GM12878 (cell line): ENCODE measurements around the gene DNAAF5.

Source experiments
- EZH2 ChIP-seq: IDR thresholded peaks from 2 replicates; pipeline ENCODE4 v1.6.1; 2012; ENCODE audit warnings: low read depth, mild to moderate bottlenecking, control low read depth, inconsistent platforms, low read length, borderline replicate concordance; ENCODE audit not compliant: control insufficient read depth
- MTA3 ChIP-seq: IDR thresholded peaks from 2 replicates; pipeline ENCODE4 v1.6.1; 2012; ENCODE audit warnings: low read length, inconsistent platforms, borderline replicate concordance
- POLR2AphosphoS2 ChIP-seq: IDR thresholded peaks from 2 replicates; pipeline ENCODE4 v1.6.1; 2011; ENCODE audit warnings: low read depth, mild to moderate bottlenecking, low read length, improper control_type of control experiment, moderate library complexity
- POLR2AphosphoS5 ChIP-seq: IDR thresholded peaks from 2 replicates; pipeline ENCODE4 v1.6.1; 2011; ENCODE audit warnings: mild to moderate bottlenecking, low read length, inconsistent platforms
- SIX5 ChIP-seq: IDR thresholded peaks from 2 replicates; pipeline ENCODE4 v1.6.1; 2011; ENCODE audit warnings: mild to moderate bottlenecking, low read depth, low read length, moderate library complexity; ENCODE audit not compliant: severe bottlenecking
- TAF1 ChIP-seq: IDR thresholded peaks from 2 replicates; pipeline ENCODE4 v1.6.1; 2011; ENCODE audit warnings: mild to moderate bottlenecking, low read depth, low read length, borderline replicate concordance
- ZNF274 ChIP-seq: IDR thresholded peaks from one replicate; pipeline ENCODE4 v1.8.0; 2011; ENCODE audit not compliant: insufficient read length, insufficient read depth
- ZSCAN29 ChIP-seq: fragments of 450-650 bp; IDR thresholded peaks from 2 replicates; pipeline ENCODE4 v1.6.1; 2017; ENCODE audit warnings: mild to moderate bottlenecking, moderate library complexity
- ZZZ3 ChIP-seq: IDR thresholded peaks from 2 replicates; pipeline ENCODE4 v1.6.1; 2011; ENCODE audit warnings: low read depth; ENCODE audit not compliant: control insufficient read depth, insufficient read length
- TF ChIP-seq, protein P1 (sequence below), 3 experiments: IDR thresholded peaks in 2 of 3; conservative IDR thresholded peaks in 1 of 3; 2 replicates each; pipeline ENCODE4 v1.5.1; 2011; ENCODE audit warnings: low read depth in 3 of 3, low read length in 3 of 3, mild to moderate bottlenecking in 3 of 3, control low read depth in 2 of 3, moderate library complexity in 2 of 3, inconsistent platforms in 1 of 3, mixed read lengths in 1 of 3; ENCODE audit not compliant: control insufficient read depth in 2 of 3, insufficient read depth in 1 of 3; ENCODE audit errors: extremely low read depth in 1 of 3
- TF ChIP-seq, protein P2 (sequence below): IDR thresholded peaks from 2 replicates; pipeline ENCODE4 v1.6.1; 2012; ENCODE audit warnings: low read depth, low read length, improper control_type of control experiment
- TF ChIP-seq, protein P3 (sequence below): fragments of 450-650 bp; IDR thresholded peaks from 2 replicates; pipeline ENCODE4 v1.6.1; 2014; ENCODE audit warnings: mild to moderate bottlenecking

DNA sequence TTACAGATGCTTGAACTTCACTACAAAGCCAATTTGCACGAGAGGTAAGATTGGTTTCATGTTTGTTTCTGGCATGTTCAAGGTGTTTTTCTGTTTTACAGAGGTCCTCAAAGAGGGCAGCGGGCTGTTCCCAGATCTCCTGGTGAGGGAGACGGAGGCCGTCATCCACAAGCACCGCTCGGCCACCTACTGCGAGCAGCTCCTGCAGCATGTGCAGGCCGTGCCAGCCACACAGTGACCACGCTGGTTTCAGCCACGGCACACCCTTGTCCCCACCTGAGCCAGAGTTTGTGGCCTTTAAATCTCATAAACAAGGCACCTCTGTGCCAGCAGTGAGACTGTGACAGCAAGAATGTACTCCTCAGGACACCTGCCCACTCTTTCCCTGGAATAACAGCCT lies 58.9 kb downstream of the DNAAF5 start:
- TF ChIP-seq EZH2 (no peak), ZSCAN29 (no peak), ZNF274 (no peak), MTA3 (no peak), ZZZ3 (no peak), SIX5 (no peak), TAF1 (no peak), POLR2AphosphoS5 (no peak), POLR2AphosphoS2 (no peak)
- TF ChIP-seq, protein P1, sequence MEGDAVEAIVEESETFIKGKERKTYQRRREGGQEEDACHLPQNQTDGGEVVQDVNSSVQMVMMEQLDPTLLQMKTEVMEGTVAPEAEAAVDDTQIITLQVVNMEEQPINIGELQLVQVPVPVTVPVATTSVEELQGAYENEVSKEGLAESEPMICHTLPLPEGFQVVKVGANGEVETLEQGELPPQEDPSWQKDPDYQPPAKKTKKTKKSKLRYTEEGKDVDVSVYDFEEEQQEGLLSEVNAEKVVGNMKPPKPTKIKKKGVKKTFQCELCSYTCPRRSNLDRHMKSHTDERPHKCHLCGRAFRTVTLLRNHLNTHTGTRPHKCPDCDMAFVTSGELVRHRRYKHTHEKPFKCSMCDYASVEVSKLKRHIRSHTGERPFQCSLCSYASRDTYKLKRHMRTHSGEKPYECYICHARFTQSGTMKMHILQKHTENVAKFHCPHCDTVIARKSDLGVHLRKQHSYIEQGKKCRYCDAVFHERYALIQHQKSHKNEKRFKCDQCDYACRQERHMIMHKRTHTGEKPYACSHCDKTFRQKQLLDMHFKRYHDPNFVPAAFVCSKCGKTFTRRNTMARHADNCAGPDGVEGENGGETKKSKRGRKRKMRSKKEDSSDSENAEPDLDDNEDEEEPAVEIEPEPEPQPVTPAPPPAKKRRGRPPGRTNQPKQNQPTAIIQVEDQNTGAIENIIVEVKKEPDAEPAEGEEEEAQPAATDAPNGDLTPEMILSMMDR (IDR thresholded peaks at IDR 0.05 in 2 of 3, conservative IDR thresholded peaks at IDR 0.05 in 1 of 3; ENCODE audit: control insufficient read depth in 2 of 3, extremely low read depth in 1 of 3, insufficient read depth in 1 of 3, low read depth in 3 of 3, low read length in 3 of 3), result no peak
- TF ChIP-seq, protein P2, sequence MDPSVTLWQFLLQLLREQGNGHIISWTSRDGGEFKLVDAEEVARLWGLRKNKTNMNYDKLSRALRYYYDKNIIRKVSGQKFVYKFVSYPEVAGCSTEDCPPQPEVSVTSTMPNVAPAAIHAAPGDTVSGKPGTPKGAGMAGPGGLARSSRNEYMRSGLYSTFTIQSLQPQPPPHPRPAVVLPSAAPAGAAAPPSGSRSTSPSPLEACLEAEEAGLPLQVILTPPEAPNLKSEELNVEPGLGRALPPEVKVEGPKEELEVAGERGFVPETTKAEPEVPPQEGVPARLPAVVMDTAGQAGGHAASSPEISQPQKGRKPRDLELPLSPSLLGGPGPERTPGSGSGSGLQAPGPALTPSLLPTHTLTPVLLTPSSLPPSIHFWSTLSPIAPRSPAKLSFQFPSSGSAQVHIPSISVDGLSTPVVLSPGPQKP, result no peak
- TF ChIP-seq, protein P3, sequence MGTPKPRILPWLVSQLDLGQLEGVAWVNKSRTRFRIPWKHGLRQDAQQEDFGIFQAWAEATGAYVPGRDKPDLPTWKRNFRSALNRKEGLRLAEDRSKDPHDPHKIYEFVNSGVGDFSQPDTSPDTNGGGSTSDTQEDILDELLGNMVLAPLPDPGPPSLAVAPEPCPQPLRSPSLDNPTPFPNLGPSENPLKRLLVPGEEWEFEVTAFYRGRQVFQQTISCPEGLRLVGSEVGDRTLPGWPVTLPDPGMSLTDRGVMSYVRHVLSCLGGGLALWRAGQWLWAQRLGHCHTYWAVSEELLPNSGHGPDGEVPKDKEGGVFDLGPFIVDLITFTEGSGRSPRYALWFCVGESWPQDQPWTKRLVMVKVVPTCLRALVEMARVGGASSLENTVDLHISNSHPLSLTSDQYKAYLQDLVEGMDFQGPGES, result no peak
